ENCODE measurements around the gene MIOS. TPM values are rescaled to one million over a fixed set of nuclear protein-coding genes. Genes with fewer than 3 reads are reported as not detected.

The MIOS gene
- total and polyA plus RNA-seq, 9 of the 15 experiments (the other 6 are each of a cell fraction or from before 2014, with no cell fraction given): 7.8 to 47.8 (median 30.6) TPM

DNA sequence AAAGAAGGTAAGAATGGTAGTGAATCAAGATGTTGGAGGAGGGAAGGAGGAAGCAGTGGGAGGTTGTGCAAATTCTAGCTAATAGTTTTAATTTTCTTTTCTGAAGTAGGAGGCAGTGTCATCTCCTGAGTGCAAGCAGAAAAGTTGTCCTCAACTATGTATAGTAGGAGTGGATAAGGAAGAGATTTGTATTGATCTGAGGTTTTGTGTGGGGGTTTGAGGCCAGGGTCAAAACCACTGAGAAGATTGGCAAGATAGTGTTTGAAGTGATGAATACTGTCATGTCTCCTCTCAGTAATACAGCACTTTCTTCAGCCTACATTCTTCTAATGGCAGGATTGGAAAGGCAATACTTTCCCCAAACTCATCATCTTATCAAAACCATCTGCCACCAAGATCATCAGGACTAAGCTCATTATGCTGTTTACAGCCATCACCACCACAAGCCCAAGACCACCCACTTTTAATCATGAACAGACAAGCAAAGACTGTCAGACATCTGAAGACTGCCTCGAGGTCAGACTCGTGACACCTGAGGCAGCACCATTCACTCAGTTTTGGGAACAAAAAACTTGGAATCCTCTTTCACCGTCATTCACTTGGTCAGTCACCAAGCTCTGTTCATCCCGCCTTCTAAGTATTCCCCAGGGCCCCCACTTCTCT is 1.5 kb upstream of the MIOS start (continued):
- no peak for TF ChIP-seq ZNF592 (IDR thresholded peaks at IDR 0.05)

GRCh38 chr7:7565746-7566650 is 686 bp upstream of the MIOS start:
- H3K9me1 ChIP-seq (ENCODE audit: control insufficient read depth, insufficient read depth, low read length): no peaks in the 10 kb centered on the region
- H2AFZ ChIP-seq (ENCODE audit: low read depth, low read length): peak overlapping the region; percentile 96
- no peaks in the 10 kb centered on the region for H3K27me3 ChIP-seq (ENCODE audit: control insufficient read depth in 2 of 2, insufficient read depth in 2 of 2, low read length in 2 of 2)
- WGBS (ENCODE audit: insufficient coverage, low coverage, missing lambda C conversion rate): 84% methylated on average over 26 of the region's 26 CpGs
- peaks cover 20% of the 10 kb centered on the region for H3K36me3 ChIP-seq (ENCODE audit: control insufficient read depth, insufficient read depth, low read length)
- H3K4me3 ChIP-seq: peak overlapping the region; percentile 81
- H3K4me1 ChIP-seq (replicated peaks in 1 of 2; ENCODE audit: control insufficient read depth in 2 of 2, insufficient read depth in 2 of 2, low read length in 2 of 2): peaks cover 10 to 14% of the 10 kb centered on the region in 2 experiments; a peak in 4 of 5 replicates
- ChIA-PET POLR2A (no interaction called here), CTCF (ENCODE audit: low intra/inter-chr PET ratio) (no interaction called here)
- no peak for ATAC-seq
- intact Hi-C loops (cut with micrococcal nuclease): loop anchor here (2.0 kb wide), 1 partner anchor 75 kb away; the partner anchor contains the start of gene UMAD1
- FAIRE-seq: no peak
- H3K79me2 ChIP-seq (ENCODE audit: control insufficient read depth, insufficient read depth, low read length): peaks cover 40% of the 10 kb centered on the region
- peak overlapping the region; percentile 43; the same call in 2 of the 3 replicates for H3K27ac ChIP-seq (ENCODE audit: extremely low read depth, low read depth, low read length)
- H4K20me1 ChIP-seq (replicated peaks; ENCODE audit: control insufficient read depth, insufficient read depth, low read length): no peaks in the 10 kb centered on the region
- DNase-seq (ENCODE audit: extremely low read depth in 1 of 4, low spot score in 3 of 4): no peak
- no peaks in the 10 kb centered on the region for H3K9me3 ChIP-seq (replicated peaks; ENCODE audit: control insufficient read depth, insufficient read depth, low read depth, low read length)
- in situ Hi-C loops (cut with MboI): no loop called here
- H3K9ac ChIP-seq (ENCODE audit: insufficient read depth in 1 of 2, low read depth in 2 of 2, low read length in 2 of 2): peak overlapping the region; percentile 84 to 94; a peak in 3 of 4 replicates
- BruUV-seq (replicated peaks): TSS peak; percentile 64
- peak overlapping the region; percentile 86 for H3K4me2 ChIP-seq (ENCODE audit: insufficient read depth, low read length)
- no peak for TF ChIP-seq STAT5B (CRISPR knock-in tag; IDR thresholded peaks at IDR 0.05)
- no peak for TF ChIP-seq HSF4 (CRISPR knock-in tag; IDR thresholded peaks at IDR 0.05; ENCODE audit: borderline replicate concordance)
- TF ChIP-seq ZSCAN32 (CRISPR knock-in tag; IDR thresholded peaks at IDR 0.05): no peak
- TF ChIP-seq, protein P1, sequence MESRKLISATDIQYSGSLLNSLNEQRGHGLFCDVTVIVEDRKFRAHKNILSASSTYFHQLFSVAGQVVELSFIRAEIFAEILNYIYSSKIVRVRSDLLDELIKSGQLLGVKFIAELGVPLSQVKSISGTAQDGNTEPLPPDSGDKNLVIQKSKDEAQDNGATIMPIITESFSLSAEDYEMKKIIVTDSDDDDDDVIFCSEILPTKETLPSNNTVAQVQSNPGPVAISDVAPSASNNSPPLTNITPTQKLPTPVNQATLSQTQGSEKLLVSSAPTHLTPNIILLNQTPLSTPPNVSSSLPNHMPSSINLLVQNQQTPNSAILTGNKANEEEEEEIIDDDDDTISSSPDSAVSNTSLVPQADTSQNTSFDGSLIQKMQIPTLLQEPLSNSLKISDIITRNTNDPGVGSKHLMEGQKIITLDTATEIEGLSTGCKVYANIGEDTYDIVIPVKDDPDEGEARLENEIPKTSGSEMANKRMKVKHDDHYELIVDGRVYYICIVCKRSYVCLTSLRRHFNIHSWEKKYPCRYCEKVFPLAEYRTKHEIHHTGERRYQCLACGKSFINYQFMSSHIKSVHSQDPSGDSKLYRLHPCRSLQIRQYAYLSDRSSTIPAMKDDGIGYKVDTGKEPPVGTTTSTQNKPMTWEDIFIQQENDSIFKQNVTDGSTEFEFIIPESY (CRISPR knock-in tag; IDR thresholded peaks at IDR 0.05): 0 out of 2 replicates have a peak, but pooled peaks have one; percentile 32
- no peak for TF ChIP-seq NCOA1 (IDR thresholded peaks at IDR 0.05; ENCODE audit: low read depth)
- no peak for TF ChIP-seq GATAD2A (IDR thresholded peaks at IDR 0.05)
- no peak for TF ChIP-seq SETDB1 (IDR thresholded peaks at IDR 0.05; ENCODE audit: low read length)
- TF ChIP-seq U2AF1 (optimal IDR thresholded peaks at IDR 0.05; ENCODE audit: low read depth, low read length): no peak
- TF ChIP-seq TAF1 (IDR thresholded peaks at IDR 0.05; ENCODE audit: control insufficient read depth, extremely low read depth, insufficient read depth, low read length, severe bottlenecking): no peak

Data from K562 (cell line).